Measurements from ENCODE around the gene CELF2.

DNA sequence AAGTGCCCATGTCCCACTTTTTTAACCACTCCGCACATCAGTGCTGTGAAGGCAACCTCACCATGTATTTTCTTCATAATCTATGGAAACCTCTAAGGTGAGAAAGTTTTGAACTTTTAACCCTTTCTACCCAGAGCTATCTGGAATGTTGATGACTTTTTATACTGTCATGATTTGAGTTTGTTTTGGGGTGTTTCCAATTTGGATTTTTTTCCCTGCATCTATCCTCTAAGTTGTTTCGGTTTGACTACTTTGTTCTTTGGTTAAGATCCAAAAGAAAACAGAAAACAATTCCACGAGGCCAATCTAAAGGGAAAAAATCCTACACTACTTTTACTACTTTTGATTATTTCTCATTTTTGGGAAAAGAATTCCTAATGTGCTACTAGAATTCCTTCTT, 314.1 kb downstream of the CELF2 start:
- TF ChIP-seq POLR2AphosphoS5 (IDR thresholded peaks at IDR 0.05) (no peak), EZH2 (IDR thresholded peaks at IDR 0.05; ENCODE audit: borderline replicate concordance, insufficient read depth, low read length, poor library complexity, severe bottlenecking) (no peak), RAD21 (conservative IDR thresholded peaks at IDR 0.05) (no peak), TAF1 (IDR thresholded peaks at IDR 0.05; ENCODE audit: low read depth) (no peak), EP300 (conservative IDR thresholded peaks at IDR 0.05; ENCODE audit: poor library complexity, severe bottlenecking) (no peak), SMC3 (conservative IDR thresholded peaks at IDR 0.05; ENCODE audit: poor library complexity) (no peak)
- TF ChIP-seq, protein P1, sequence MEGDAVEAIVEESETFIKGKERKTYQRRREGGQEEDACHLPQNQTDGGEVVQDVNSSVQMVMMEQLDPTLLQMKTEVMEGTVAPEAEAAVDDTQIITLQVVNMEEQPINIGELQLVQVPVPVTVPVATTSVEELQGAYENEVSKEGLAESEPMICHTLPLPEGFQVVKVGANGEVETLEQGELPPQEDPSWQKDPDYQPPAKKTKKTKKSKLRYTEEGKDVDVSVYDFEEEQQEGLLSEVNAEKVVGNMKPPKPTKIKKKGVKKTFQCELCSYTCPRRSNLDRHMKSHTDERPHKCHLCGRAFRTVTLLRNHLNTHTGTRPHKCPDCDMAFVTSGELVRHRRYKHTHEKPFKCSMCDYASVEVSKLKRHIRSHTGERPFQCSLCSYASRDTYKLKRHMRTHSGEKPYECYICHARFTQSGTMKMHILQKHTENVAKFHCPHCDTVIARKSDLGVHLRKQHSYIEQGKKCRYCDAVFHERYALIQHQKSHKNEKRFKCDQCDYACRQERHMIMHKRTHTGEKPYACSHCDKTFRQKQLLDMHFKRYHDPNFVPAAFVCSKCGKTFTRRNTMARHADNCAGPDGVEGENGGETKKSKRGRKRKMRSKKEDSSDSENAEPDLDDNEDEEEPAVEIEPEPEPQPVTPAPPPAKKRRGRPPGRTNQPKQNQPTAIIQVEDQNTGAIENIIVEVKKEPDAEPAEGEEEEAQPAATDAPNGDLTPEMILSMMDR (IDR thresholded peaks at IDR 0.05; ENCODE audit: poor library complexity, severe bottlenecking), result no peak
- TF ChIP-seq, protein P2, sequence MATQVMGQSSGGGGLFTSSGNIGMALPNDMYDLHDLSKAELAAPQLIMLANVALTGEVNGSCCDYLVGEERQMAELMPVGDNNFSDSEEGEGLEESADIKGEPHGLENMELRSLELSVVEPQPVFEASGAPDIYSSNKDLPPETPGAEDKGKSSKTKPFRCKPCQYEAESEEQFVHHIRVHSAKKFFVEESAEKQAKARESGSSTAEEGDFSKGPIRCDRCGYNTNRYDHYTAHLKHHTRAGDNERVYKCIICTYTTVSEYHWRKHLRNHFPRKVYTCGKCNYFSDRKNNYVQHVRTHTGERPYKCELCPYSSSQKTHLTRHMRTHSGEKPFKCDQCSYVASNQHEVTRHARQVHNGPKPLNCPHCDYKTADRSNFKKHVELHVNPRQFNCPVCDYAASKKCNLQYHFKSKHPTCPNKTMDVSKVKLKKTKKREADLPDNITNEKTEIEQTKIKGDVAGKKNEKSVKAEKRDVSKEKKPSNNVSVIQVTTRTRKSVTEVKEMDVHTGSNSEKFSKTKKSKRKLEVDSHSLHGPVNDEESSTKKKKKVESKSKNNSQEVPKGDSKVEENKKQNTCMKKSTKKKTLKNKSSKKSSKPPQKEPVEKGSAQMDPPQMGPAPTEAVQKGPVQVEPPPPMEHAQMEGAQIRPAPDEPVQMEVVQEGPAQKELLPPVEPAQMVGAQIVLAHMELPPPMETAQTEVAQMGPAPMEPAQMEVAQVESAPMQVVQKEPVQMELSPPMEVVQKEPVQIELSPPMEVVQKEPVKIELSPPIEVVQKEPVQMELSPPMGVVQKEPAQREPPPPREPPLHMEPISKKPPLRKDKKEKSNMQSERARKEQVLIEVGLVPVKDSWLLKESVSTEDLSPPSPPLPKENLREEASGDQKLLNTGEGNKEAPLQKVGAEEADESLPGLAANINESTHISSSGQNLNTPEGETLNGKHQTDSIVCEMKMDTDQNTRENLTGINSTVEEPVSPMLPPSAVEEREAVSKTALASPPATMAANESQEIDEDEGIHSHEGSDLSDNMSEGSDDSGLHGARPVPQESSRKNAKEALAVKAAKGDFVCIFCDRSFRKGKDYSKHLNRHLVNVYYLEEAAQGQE (IDR thresholded peaks at IDR 0.05; ENCODE audit: borderline replicate concordance), result no peak
